Body of pancreas (tissue), 4 donors: ENCODE results near the gene HOXD10. TPM values are rescaled to one million over a fixed set of nuclear protein-coding genes. Genes with fewer than 3 reads are reported as not detected.

Experiments
- ATAC-seq: fragments of 150-250 bp; one replicate; pipeline ENCODE4 v1.9.1; 2016
- DNase-seq, 4 donors: peaks; one replicate each; pipeline ENCODE4 v3.0.0-alpha.2; 2019
- H3K27ac ChIP-seq, 4 donors: fragments of 200-600 bp; sonication (generic); 1 replicate in 3 of 4; 2 replicates in 1 of 4; pipeline versions ENCODE4 v1.5.1 to v1.6.1; 2016 to 2019; ENCODE audit warnings: mild to moderate bottlenecking in 1 of 4, mixed read lengths in 1 of 4, moderate library complexity in 1 of 4
- H3K27me3 ChIP-seq, 2 donors: fragments of 200-600 bp; sonication (generic); one replicate each; pipeline ENCODE4 v1.6.0; 2016; ENCODE audit warnings: mild to moderate bottlenecking in 1 of 2
- H3K36me3 ChIP-seq, 2 donors: fragments of 200-600 bp; sonication (generic); replicated peaks in 1 of 2; 2 replicates each; pipeline ENCODE4 v1.5.1; 2016; ENCODE audit warnings: low read depth in 2 of 2; ENCODE audit not compliant: insufficient read depth in 1 of 2
- H3K4me1 ChIP-seq: fragments of 200-600 bp; sonication (generic); one replicate; pipeline ENCODE4 v1.6.0; 2016
- H3K4me3 ChIP-seq, 2 donors: fragments of 200-600 bp; sonication (generic); 1 replicate in 1 of 2; 2 replicates in 1 of 2; pipeline ENCODE4 v1.5.1; 2016 to 2019
- H3K9me3 ChIP-seq, 3 donors: fragments of 200-600 bp; sonication (generic); 1 replicate in 2 of 3; 2 replicates in 1 of 3; pipeline ENCODE4 v1.5.1; 2016
- CTCF ChIP-seq, 7 experiments: fragments of 450-650 bp in 4 of 7; fragments of 200-600 bp in 3 of 7; sonication (generic) in 3 of 7; IDR thresholded peaks; one replicate each; pipeline ENCODE4 v1.5.1; 2016 to 2019; ENCODE audit warnings: antibody characterized with exemption in 7 of 7
- POLR2A ChIP-seq, 3 donors: fragments of 450-650 bp; IDR thresholded peaks; one replicate each; pipeline ENCODE4 v1.6.1; 2016; ENCODE audit warnings: antibody characterized with exemption in 3 of 3, mild to moderate bottlenecking in 2 of 3
- WGBS, 2 donors: methylation state at CpG; one replicate each; pipeline ENCODE4 v1.1.5; 2017; 5-methylcytosine and 5-hydroxymethylcytosine counted together
- intact Hi-C: fragments of 100-400 bp; cut with DNase I; formaldehyde crosslinking; loops from one replicate; pipeline ENCODE4 v1.15.1; 2023
- total RNA-seq, 2 donors: library from RNA; depleted of rRNA; stranded (reverse); fragments of >200 nt; gene quantifications; one replicate each; pipeline ENCODE4 v1.1.0, GENCODE V29; 2016

HOXD10 gene
- total RNA-seq, 2 donors from 2014 or later = 0.26 TPM; not detected in 1

DNA sequence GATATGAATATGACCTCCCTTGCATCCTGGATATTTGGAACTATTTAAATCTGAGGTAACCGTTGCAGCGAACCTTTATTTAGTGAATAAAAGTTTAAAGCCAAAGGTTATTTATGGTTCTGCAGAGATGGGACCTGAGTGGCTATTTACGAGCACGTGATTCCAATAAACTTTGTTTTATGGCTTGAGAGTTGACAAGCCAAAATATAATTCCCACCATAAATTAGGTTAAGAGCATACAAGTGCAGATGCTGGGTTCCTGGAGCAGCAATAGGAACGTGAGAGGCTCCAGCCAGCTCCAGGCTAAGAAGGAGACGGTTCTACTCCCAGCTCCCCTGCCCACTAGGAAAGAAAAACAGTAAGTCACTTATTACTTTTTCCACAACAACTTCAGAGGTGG lies 29.5 kb downstream of the HOXD10 start:
- H3K36me3 ChIP-seq = no peaks in the 10 kb centered on the region
- no peaks in the 10 kb centered on the region for H3K9me3 ChIP-seq
- intact Hi-C loops = loop anchor here (10.0 kb wide), 1 partner anchor 399 kb away; no protein-coding TSS in a partner anchor
- H3K27me3 ChIP-seq = peaks cover 0 to 45% of the 10 kb centered on the region in 2 donors
- WGBS, 2 donors = 17 to 19% methylated on average over 6 of the region's 6 CpGs
- H3K27ac ChIP-seq = no peak overlapping the region
- ATAC-seq = no peak
- DNase-seq = no peak
- TF ChIP-seq POLR2A (IDR thresholded peaks at IDR 0.05) (no peak), CTCF (IDR thresholded peaks at IDR 0.05) (no peak)
- no peak overlapping the region for H3K4me3 ChIP-seq
- H3K4me1 ChIP-seq = no peaks in the 10 kb centered on the region

GRCh38 chr2:176146645-176147044 lies 30.1 kb downstream of the HOXD10 start:
- no peak overlapping the region for H3K27ac ChIP-seq
- H3K36me3 ChIP-seq = no peaks in the 10 kb centered on the region
- no peak for TF ChIP-seq CTCF (IDR thresholded peaks at IDR 0.05)
- no peak for TF ChIP-seq POLR2A (IDR thresholded peaks at IDR 0.05)
- no peaks in the 10 kb centered on the region for H3K9me3 ChIP-seq
- no peak overlapping the region for H3K4me3 ChIP-seq
- DNase-seq = no peak
- H3K4me1 ChIP-seq = peaks cover 2% of the 10 kb centered on the region
- intact Hi-C loops = loop anchor here (10.0 kb wide), 1 partner anchor 398 kb away; no protein-coding TSS in a partner anchor
- ATAC-seq = no peak
- peaks cover 0 to 50% of the 10 kb centered on the region in 2 donors for H3K27me3 ChIP-seq

GRCh38 chr2:176147210-176147799 lies 30.7 kb downstream of the HOXD10 start:
- Histone ChIP-seq H3K27ac (no peak overlapping the region), H3K4me1 (peaks cover 6% of the 10 kb centered on the region), H3K36me3 (no peaks in the 10 kb centered on the region), H3K27me3 (peaks cover 0 to 53% of the 10 kb centered on the region in 2 donors), H3K4me3 (no peak overlapping the region), H3K9me3 (no peaks in the 10 kb centered on the region)
- WGBS, 2 donors = 12 to 22% methylated on average over 22 to 32 of the region's 32 CpGs
- ATAC-seq (no peak), DNase-seq (no peak)
- no peak for TF ChIP-seq CTCF (IDR thresholded peaks at IDR 0.05)
- no peak for TF ChIP-seq POLR2A (IDR thresholded peaks at IDR 0.05)
- intact Hi-C loops = loop anchor here (10.0 kb wide), 1 partner anchor 397 kb away; no protein-coding TSS in a partner anchor

DNA sequence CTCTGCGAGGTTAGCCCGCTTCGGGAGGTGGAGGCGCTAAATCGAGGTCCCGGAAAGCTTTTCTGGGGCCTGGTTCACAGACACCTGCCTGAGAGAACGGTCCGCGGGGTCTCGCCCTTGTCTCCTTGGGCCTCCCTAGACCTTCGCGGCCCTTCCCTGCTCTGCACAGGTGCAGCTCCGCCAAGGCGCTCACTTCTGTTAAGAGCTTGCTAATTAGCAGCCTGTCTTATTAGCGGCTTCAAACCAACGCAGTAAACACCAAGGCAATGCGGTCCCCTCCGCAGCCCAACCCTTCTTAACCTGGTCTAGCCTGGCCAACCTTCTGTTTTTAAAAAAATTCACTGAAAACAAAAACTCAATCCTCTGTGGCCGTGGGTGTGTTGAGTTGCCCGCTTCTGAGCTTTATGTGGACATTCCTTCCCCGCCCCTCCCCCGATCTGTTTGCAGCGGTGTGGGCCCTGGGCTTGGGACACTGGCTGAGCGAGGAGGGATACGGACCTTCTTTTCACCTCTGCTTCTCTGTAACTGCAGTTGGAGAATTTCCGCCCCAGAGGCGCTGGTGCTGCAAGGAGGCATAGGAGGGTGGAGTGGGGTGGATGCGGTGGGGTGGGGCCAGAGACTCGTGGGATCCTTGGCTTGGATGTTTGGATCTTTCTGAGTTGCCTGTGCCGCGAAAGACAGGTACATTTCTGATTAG lies 31.4 kb downstream of the HOXD10 start:
- intact Hi-C loops = loop anchor here (10.0 kb wide), 1 partner anchor 397 kb away; no protein-coding TSS in a partner anchor
- ATAC-seq = no peak
- 9 to 10% methylated on average over 21 to 31 of the region's 31 CpGs for WGBS, 2 donors
- Histone ChIP-seq H3K36me3 (no peaks in the 10 kb centered on the region), H3K4me1 (peaks cover 6% of the 10 kb centered on the region), H3K27ac (no peak overlapping the region), H3K9me3 (no peaks in the 10 kb centered on the region), H3K4me3 (no peak overlapping the region), H3K27me3 (peaks cover 0 to 52% of the 10 kb centered on the region in 2 donors)
- no peak for TF ChIP-seq POLR2A (IDR thresholded peaks at IDR 0.05)
- no peak for TF ChIP-seq CTCF (IDR thresholded peaks at IDR 0.05)
- DNase-seq = no peak
